Suppressor macrophage treated with lipopolysaccharide for 4 hours (primary cell): ENCODE results near the gene SLC12A3.
"Not testable (repeated sequence)": the region's sequence is repeated elsewhere in the genome, so short reads cannot be mapped to it uniquely, and the experiment has no call there.

Experiments
- DNase-seq: peaks from one replicate; pipeline ENCODE4 v3.0.0-alpha.2; 2020

SLC12A3 gene

DNA sequence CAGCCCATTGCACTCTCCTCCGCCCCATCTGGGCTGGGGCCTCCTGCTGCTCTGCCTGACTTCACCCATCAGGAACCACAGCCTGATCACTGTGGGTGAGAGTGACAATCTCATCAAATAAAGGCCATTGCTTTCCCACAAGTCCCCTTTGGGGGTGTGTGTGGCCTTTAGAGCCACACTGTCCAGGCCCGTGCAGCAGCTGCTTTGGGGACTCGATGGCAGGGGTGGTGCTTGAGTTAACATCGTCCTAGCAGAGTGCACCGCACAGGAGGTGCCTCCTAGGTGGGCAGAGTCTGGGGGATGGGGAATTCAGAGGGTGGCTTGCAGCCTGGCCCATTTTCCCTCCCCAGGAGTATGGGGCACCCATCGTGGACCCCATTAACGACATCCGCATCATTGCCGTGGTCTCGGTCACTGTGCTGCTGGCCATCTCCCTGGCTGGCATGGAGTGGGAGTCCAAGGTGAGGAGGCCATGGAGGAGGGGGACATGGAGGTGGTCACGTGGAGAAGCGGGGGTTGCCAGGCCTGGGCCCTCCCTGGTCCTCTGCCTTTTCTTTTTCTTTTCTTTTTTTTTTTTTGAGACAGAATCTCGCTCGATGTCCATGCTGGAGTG lies 5.4 kb downstream of the SLC12A3 start:
- peak; percentile 25 for DNase-seq

DNA sequence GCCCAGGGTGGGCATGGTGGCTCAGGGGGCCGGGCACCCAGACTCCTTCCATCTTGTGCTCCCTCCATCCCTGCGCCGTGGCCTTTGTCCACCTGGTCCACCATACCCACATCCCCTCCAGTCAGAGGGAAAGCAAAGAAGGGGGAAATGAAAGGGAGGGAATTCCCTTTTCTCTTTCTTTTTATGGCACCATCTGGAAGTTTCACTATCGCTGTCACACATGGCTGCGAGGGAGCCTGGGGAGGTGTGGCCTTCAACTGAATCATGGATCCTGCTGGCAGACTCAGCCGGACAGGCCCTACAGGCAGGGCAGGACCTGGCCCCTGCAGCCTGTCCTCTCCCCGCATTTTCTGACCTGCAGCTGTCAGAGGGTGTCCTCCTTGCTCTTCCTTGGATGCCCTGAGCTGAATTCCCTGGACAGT lies 6.2 kb downstream of the SLC12A3 start:
- DNase-seq, result peak; percentile 94

DNA sequence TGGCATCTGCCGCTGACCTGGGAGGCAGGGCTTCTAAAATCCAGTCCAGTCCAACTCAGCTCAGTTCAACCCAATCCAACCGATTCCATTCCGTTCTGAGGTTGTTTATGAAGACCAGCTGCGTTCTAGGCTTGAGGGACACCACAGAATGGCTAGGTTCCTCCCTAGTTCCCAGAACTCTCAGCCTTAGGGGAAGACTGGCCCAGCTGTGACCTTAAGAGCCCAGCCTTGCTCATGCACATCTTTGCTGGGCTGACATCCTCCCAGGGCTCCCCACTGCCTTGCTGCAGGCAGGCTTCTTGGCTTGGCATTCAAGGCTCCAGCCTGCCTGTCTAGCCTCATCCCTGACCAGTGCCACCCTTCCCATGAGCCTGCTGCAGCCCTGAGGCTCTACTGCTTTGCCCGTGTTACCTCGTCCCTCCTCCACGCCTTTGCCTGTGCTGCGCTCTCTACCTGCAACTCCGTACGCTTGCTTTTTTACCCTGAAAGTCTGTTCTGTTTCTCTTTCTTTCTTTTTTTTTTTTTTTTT lies 7.9 kb downstream of the SLC12A3 start:
- DNase-seq, result peak; percentile 69

DNA sequence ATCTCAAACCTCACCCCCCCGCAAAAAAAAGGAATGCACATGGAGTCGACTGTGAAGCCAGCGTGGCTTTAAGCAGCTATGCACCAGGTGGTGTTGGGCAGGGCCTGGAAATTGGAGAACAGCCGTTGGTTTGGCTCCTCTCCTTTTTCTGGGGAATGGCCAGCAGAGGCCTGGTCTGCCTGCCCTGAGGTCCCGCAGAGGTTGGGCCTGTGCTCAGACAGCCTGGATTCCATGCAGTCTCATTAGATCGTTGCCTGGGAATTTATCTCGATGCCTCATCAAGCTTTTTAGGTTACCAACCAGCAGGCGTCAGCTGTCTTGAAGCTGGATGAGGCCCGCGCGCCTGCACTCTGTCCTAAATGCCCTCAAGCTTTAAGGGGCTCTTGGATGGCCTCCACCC lies 9.8 kb downstream of the SLC12A3 start:
- DNase-seq, result no peak

DNA sequence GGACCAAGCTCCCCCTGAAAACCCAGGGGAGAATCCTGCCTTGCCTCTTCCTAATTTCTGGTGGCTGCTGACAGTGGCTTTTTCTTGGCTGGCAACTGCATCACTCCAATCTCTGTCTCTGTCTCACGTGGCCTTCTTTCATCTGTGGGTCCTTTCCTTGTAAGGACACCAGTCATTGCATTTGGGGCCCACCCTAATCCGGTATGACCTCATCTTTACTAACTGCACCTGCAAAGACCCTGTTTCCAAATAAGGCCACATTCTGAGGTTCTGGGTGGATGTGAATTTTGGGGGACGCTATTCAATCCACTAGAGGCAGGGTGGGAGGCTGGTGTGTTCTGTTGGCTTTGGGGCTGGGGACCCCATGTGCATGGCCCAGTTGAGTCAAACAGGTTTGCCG lies 11.0 kb downstream of the SLC12A3 start:
- no peak for DNase-seq

DNA sequence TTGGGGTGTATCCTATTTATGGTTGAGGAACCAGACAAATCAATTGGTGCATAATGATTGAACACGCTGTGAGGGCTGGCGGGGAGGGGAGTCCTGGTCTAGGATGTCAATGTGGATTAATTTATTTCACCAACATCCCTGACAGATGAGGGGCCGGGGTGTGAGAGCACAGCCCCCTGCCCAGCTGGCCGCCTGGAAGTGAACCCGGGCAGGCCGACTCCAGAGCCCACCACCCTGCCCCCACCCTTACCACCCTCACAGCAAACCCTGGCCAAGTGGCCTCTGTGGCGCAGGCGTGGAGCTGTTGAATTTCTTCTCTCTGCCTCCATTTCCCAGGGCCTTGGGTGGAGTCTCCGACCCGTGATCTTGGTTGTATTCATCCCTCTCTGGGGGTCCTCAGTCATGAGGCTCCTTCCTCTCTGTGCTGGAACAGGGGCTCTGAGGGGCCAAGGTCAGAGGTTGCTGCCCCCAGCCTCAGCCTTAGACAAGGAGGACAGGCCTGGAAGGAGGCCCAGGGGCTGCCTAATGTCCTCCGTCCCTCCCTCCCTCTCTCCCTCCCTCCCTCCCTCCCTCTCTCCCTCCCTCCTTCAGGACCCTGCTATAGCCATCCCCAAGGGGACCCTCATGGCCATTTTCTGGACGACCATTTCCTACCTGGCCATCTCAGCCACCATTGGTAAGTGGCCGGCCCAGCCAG lies 12.6 kb downstream of the SLC12A3 start:
- DNase-seq, result no peak

DNA sequence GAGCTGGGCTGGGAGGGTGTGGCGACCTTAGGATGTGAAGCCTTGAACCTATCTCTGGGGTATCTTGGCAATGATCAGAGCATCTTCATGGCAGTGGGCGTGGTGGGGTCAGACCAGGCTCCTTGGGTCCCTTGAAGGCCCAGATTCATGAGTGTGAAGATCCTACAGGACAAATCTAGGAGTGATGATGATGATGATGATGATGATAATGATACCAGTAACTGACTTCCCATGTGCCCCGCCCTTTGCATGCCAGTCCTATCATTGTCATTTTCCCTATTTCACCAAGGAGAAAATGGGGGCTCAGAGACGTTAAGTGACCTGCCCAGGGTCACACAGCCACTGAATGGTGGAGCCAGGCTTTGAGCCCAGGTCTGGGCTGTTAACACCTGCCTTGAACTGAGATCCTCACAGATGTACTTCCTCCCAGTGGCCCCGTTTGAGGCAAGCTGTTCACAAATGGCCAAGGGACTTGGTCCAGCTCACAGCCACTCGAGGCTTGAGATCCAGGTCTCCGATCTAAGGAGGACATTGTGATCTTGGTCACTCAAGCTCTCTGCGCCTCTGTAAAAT lies 13.4 kb downstream of the SLC12A3 start:
- no peak for DNase-seq

DNA sequence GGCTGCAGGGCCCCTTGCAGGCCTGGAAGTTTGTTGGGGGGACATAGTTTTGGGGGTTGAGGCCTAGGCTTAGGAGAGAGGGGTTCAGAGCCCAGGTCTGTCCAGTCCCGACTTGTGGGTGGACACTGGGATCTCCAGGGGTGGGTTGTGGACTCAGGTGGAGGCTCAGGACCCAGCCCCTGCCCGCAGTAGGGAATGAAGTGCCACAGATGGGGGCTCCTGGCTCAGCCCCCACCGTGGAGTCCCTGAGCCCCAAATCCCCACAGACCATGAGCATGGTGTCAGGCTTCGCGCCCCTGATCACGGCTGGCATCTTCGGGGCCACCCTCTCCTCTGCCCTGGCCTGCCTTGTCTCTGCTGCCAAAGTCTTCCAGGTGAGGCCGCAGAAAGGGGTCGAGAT lies 14.3 kb downstream of the SLC12A3 start:
- DNase-seq, result no peak

DNA sequence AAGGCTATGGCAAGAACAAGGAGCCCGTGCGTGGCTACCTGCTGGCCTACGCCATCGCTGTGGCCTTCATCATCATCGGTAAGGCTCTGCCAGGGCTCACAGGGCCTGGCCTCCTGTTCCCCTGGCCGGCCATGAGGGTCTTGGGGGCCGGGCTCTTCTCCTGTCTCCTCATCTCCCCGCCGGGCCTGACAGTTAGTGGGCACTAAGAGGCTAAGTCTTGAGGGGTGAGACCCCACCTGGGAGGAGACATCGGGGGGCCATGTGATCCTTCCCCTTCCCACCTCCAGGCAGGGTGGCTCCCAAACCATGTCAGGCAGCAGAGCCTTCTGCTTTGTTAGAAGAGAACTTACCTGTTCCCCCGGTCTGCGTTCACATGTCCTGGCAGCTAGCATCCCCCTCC lies 15.2 kb downstream of the SLC12A3 start:
- DNase-seq, result no peak

DNA sequence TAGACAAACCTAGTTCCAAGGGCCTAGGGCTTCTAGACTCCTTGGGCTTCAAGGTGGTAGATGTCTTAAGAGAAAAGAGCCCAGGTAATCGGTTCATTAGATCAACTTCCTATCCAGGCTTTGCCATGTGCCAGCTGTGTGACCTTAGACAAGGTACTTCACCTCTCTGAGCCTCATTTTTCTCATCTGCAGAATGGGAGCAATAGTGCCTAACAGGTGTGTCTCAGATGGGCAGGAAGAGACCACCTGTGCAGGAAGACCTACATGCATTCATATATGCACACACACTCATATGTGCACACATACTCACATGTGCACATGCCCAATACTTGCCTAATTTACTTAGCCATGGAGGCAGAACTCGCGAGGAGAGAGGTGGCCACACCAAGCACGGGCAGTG lies 15.7 kb downstream of the SLC12A3 start:
- no peak for DNase-seq

DNA sequence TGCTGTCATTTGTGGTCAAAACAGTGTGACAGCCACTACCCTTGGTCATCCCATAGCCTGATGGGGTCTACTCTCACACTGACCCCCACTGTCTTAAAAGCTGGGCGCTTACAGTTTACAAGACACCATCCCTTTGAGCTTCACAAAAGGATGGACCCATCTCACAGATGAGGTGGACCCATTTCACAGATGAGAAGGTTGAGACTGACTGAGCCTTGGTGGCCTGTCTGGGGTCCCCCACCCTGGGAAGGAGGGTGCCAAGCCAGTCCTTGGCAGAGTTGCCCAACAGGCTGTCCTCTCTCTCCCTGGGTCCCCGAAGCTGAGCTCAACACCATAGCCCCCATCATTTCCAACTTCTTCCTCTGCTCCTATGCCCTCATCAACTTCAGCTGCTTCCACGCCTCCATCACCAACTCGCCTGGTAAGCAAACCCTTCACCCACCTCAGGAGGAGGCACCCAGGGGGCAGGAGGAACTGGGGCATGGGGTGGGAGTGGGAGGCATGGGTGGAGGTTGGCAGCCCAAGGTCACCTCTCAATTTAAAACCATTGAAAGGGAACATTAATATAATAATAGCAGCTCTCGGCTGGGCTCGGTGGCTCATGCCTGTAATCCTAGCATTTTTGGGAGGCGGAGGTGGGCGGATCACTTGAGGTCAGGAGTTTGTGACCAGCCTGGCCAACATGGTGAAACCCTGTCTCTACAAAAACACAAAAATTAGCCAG lies 17.2 kb downstream of the SLC12A3 start:
- no peak for DNase-seq

DNA sequence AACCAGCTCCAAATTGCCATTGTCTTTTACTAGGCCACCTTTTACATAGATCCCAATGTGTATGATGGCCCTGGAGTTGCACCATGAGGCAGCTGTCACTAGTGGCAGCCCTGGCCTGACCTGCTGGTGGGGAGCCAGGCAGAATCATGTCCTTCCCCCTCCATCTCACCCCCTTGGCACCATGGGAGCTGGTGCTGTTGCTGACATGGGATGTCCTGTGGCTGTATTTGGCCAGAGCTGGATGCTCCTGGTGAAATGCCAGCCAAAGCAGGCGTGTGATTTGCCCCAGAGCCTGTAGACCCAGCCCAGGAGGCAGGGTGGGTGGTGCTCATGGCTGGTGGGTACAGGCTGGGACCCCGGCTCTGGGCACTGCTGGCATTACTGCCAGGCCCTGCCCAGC lies 18.6 kb downstream of the SLC12A3 start:
- DNase-seq, result no peak

DNA sequence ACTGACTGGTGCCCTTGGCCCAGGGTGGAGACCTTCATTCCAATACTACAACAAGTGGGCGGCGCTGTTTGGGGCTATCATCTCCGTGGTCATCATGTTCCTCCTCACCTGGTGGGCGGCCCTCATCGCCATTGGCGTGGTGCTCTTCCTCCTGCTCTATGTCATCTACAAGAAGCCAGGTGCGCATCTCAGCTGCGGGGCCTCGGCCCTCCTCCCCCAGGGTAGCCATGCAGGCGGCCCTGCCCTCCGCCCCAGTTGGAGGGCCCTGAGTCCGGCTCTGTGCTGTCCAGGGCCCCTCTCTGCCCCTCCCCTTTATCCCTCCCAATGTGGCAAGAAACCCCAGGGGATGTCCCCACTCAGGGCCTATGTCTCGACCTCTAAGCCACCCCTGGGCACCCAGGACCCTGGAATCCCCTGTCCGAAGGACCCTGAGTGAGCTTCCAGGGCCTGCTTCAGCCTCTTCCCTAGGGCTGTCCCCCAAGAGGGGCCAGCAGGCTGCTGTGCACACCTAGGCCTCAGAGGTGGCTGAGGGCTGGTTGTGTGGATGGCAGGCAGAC lies 19.1 kb downstream of the SLC12A3 start:
- DNase-seq, result no peak

DNA sequence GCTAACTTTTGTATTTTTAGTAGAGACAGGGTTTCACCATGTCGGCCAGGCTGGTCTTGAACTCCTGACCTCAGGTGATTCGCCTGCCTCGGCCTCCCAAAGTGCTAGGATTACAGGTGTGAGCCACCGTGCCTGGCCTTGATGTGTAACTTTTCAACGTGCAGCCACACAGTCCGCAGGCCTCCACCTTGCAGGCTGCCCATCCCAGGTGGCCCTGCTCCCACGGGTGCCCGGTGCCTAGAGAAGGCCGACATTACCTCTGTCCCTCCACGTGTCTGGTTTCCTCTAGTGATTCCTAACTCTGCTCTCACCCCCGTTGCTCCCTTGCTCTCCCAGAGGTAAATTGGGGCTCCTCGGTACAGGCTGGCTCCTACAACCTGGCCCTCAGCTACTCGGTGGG lies 19.9 kb downstream of the SLC12A3 start:
- not testable (repeated sequence) for DNase-seq

DNA sequence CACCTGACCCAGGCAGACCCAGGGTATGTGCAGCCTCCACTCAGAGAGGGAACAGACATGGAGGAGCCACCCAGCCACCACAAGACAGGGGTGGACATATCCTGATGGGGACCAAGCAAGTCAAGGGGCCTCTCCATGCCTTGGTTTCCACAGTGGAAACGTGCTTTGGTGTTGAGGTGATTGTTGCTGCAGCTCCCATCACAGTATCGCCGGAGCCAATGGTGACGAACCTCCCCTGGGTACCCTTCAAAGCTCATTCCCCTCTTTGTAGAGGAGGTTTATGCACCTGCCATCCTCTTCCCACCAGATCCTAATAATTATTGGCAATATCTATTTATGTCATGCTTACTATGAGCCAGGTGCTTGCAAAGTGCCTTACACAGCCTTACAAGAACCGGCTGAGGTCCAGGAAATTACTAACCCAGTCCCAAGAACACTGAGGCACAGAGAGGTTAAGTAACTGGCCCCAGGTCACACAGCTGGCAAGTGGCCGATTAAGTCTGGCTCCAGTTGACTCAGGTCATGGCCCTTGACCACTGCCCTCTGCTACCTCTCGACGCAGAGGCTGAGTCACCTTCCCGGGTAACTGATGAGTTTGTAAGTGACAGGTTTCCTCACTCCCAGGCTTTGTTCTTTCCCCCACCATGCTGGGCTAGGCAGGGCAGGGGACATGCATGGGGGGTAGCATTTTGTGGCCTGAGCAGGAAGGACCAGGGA lies 20.6 kb downstream of the SLC12A3 start:
- DNase-seq, result no peak

DNA sequence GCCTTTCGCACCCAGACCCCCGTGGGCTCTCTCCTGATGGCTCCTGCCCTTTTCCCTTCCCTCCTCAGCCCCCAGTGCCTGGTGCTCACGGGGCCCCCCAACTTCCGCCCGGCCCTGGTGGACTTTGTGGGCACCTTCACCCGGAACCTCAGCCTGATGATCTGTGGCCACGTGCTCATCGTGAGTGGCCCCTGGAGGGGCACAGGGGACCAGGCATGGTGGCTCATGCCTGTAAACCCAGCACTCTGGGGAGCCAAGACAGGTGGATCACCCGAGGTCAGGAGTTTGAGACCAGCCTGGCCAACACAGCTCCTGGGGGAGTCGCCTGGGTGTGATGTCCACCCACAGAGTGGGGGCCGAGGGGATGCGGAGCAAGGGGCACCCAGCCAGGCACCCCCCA lies 21.3 kb downstream of the SLC12A3 start:
- no peak for DNase-seq

DNA sequence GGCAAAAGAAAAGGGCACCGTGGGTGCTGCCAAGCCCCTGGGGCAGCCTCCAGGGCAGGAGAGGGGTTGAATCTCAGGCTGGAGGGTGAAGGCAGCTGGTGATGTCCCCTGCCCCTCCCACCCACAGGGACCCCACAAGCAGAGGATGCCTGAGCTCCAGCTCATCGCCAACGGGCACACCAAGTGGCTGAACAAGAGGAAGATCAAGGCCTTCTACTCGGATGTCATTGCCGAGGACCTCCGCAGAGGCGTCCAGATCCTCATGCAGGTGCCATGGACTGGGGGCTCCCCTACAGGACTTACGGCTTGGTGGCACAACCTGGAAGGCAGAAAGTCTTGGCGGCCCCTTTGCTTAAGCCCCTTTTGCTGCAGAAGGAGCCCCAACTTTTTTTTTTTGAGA lies 21.8 kb downstream of the SLC12A3 start:
- no peak for DNase-seq

DNA sequence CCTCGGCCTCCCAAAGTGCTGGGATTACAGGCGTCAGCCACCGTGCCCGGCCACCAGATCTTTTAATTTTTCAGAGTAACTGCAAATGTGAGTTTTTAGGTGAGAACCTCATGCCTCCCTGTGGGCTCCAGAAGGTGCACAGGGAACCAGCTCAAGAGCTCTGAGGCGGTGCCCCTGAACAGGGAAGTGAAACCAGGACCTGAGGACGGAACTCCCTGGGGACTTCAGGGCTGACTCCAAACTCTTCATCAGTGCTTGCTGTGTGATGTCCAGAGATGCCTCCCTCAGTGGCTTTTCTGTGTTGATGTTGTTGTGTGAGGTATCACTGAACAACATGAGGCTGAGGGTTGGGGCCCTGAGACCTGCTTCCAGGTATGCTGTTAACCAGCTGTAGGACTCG lies 23.8 kb downstream of the SLC12A3 start:
- peak; percentile 62 for DNase-seq

DNA sequence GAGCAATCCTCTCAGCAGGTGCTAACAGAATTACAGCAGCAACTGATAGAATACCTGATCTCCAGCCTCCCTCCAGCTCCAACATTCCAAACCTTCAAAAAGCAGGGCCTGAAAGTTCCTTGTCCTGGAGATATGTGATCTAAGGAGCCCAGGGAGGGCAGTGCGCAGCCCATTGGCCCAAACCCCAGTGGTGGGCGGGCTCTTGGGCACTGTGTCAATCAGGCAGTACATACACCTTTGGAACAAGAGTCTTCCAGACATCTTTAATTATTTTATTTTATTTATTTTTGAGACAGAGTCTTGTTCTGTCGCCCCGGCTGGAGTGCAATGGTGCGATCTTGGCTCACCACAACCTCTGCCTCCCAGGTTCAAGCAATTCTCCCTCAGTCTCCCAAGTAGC lies 24.2 kb downstream of the SLC12A3 start:
- no peak for DNase-seq

DNA sequence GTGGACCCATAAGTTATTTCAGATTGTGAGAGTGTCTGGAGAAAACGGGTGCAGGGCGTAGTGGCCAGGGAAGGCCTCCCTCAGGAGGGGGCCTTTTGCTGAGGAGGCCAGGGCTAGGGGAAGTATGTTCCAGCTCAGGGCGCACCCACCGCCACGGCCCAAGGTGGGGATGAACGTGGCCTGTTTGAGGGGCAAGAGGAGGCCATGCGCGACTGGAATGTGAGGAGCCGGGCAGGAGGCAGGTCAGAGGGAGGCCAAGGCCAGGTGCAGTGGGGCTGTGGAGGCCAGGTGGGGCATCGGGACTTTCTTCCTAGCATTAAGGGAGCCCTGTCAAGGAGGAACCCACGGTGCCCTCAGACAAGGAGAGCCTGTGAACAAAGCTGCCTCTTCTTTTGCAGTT lies 26.7 kb downstream of the SLC12A3 start:
- DNase-seq, result no peak

DNA sequence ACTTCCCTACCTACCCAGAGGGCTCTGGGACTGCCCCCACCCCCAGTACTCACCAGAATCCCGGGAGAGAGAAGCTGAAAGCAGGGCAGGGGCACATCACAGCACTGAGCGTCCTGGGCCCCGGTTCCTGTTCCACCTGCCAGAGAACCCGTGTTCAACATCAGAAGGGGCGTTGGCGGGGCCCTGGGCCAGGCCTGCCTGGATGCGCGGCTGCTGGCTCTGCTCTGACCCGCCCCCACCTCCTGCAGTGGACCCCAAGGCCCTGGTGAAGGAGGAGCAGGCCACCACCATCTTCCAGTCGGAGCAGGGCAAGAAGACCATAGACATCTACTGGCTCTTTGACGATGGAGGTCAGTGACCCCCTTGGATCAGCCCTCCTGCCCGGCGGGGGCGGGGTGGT lies 27.7 kb downstream of the SLC12A3 start:
- no peak for DNase-seq

DNA sequence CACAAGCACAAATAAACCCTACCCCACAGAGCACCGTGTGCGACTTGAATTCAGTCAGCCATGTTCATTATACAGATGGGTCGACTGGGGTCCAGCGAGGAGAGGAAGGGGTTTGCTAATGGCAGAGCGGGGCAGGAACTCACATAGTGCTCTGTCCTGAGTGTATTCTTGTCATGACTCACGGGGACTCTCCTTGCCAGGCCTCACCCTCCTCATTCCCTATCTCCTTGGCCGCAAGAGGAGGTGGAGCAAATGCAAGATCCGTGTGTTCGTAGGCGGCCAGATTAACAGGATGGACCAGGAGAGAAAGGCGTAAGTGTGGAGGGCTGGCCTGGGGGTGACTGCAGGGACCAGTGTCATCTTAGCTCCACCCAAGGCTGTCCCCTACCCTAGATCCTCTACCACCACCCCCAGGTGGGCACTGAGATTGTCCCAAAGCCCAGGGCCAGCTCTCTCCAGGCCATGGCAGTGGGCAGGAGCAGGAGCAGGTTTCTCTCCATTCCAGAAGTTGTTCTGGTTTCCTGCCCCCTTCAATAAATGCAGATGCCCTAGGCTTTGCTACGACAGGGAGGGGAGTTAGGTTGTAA lies 29.4 kb downstream of the SLC12A3 start:
- no peak for DNase-seq
